Ectodermal cell (in vitro differentiated cells): ENCODE data around the gene SUPT7L.

ENCODE experiments used
- H3K27ac ChIP-seq: 2 replicates; pipeline ENCODE4 v1.7.0; 2013; ENCODE audit warnings: mild to moderate bottlenecking, low read depth, low read length; ENCODE audit not compliant: insufficient read depth, poor library complexity, severe bottlenecking
- H3K27me3 ChIP-seq: 2 replicates; pipeline ENCODE4 v1.7.0; 2013; ENCODE audit warnings: mild to moderate bottlenecking, low read length; ENCODE audit not compliant: insufficient read depth, control insufficient read depth, poor library complexity, severe bottlenecking
- H3K36me3 ChIP-seq: one replicate; pipeline ENCODE4 v1.7.0; 2013; ENCODE audit warnings: low read length; ENCODE audit not compliant: control insufficient read depth, insufficient read depth
- H3K4me1 ChIP-seq: one replicate; pipeline ENCODE4 v1.7.0; 2013; ENCODE audit warnings: low read length; ENCODE audit not compliant: control insufficient read depth, insufficient read depth
- H3K4me3 ChIP-seq: 2 replicates; pipeline ENCODE4 v1.7.0; 2013; ENCODE audit warnings: low read depth, low read length, control low read depth; ENCODE audit not compliant: insufficient read depth
- H3K9me3 ChIP-seq: 2 replicates; pipeline ENCODE4 v1.7.0; 2013; ENCODE audit warnings: mild to moderate bottlenecking, low read length, moderate library complexity; ENCODE audit not compliant: control insufficient read depth
- WGBS, 2 experiments: methylation state at CpG; one replicate each; pipeline ENCODE4 v1.1.7; 2013; ENCODE audit warnings: missing lambda C conversion rate in 2 of 2; 5-methylcytosine and 5-hydroxymethylcytosine counted together

Gene SUPT7L

GRCh38 chr2:27707462-27708256, 44.2 kb upstream of the SUPT7L start:
- Histone ChIP-seq H3K27ac (no peak overlapping the region), H3K9me3 (no peaks in the 10 kb centered on the region), H3K36me3 (no peaks in the 10 kb centered on the region), H3K4me3 (no peak overlapping the region), H3K4me1 (no peaks in the 10 kb centered on the region), H3K27me3 (no peaks in the 10 kb centered on the region)
- 93% methylated on average over 9 of the region's 9 CpGs for WGBS, 2 experiments

- Histone ChIP-seq H3K27me3 (no peaks in the 10 kb centered on the region), H3K36me3 (no peaks in the 10 kb centered on the region), H3K9me3 (no peaks in the 10 kb centered on the region), H3K27ac (no peak overlapping the region), H3K4me3 (no peak overlapping the region), H3K4me1 (peaks cover 6% of the 10 kb centered on the region)
- 83 to 85% methylated on average over 4 of the region's 4 CpGs for WGBS, 2 experiments
These were observed 42.6 kb upstream of the SUPT7L start for GRCh38 chr2:27705851-27706622.

- WGBS, 2 experiments: 87 to 95% methylated on average over 5 of the region's 5 CpGs
- Histone ChIP-seq H3K27ac (no peak overlapping the region), H3K36me3 (no peaks in the 10 kb centered on the region), H3K4me3 (no peak overlapping the region), H3K27me3 (no peaks in the 10 kb centered on the region), H3K9me3 (no peaks in the 10 kb centered on the region), H3K4me1 (peaks cover 6% of the 10 kb centered on the region)
These were observed 41.0 kb upstream of the SUPT7L start for GRCh38 chr2:27704342-27704876.

GRCh38 chr2:27703638-27704341, 40.4 kb upstream of the SUPT7L start:
- H3K36me3 ChIP-seq: no peaks in the 10 kb centered on the region
- no peaks in the 10 kb centered on the region for H3K27me3 ChIP-seq
- WGBS, 2 experiments: 21 to 32% methylated on average over 8 to 9 of the region's 9 CpGs
- peaks cover 6% of the 10 kb centered on the region for H3K4me1 ChIP-seq
- no peaks in the 10 kb centered on the region for H3K9me3 ChIP-seq
- no peak overlapping the region for H3K4me3 ChIP-seq
- no peak overlapping the region for H3K27ac ChIP-seq

DNA sequence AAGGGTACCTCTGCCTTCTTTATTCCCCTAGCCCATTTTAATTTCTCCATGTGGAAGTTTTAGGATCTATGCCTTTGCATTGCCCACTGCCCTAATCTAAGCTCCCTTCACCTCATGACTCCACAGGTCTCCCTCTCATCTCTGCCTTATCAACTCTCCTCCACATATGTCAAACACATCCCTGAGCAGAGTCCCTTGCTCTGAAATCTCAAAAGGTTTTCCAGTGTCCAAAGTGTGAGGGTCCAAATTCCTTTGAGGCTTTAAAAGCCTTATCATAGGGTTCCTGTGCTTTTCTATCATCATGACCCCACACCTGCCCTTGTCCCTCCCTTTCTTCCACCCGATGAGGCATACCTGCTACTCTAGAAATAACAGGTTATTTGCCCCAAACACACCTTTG, 38.9 kb upstream of the SUPT7L start:
- peaks cover 6% of the 10 kb centered on the region for H3K4me1 ChIP-seq
- H3K36me3 ChIP-seq: no peaks in the 10 kb centered on the region
- WGBS, 2 experiments: 88 to 92% methylated on average over 1 of the region's 1 CpG
- H3K27ac ChIP-seq: no peak overlapping the region
- no peaks in the 10 kb centered on the region for H3K27me3 ChIP-seq
- no peak overlapping the region for H3K4me3 ChIP-seq
- H3K9me3 ChIP-seq: no peaks in the 10 kb centered on the region

DNA sequence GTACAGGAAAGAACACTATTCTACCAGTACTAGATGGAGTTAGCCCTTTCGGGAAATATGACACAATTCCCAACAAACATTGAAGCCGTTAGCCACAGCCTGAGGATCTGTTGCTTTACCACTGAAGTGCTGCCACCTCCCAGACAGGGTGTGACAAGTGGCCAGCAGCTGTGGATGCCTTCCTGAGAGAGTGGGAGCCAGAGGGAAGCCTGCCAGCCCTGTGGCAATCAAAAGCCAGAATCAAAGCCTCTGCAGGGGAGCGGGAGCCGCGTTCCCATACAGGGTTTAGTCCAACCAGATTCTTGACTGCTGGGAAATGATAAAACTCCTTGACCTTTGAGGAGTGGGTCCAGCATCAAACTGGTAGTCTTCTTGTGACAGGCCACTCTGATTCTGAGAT, 38.3 kb upstream of the SUPT7L start:
- H3K4me1 ChIP-seq: peaks cover 6% of the 10 kb centered on the region
- WGBS, 2 experiments: 75 to 77% methylated on average over 5 of the region's 5 CpGs
- no peaks in the 10 kb centered on the region for H3K27me3 ChIP-seq
- no peaks in the 10 kb centered on the region for H3K36me3 ChIP-seq
- H3K27ac ChIP-seq: no peak overlapping the region
- no peaks in the 10 kb centered on the region for H3K9me3 ChIP-seq
- no peak overlapping the region for H3K4me3 ChIP-seq

- no peaks in the 10 kb centered on the region for H3K27me3 ChIP-seq
- H3K4me3 ChIP-seq: no peak overlapping the region
- no peaks in the 10 kb centered on the region for H3K9me3 ChIP-seq
- WGBS, 2 experiments: 100% methylated on average over 1 of the region's 1 CpG
- peaks cover 10% of the 10 kb centered on the region for H3K36me3 ChIP-seq
- no peak overlapping the region for H3K27ac ChIP-seq
- peaks cover 6% of the 10 kb centered on the region for H3K4me1 ChIP-seq
These were observed 34.2 kb upstream of the SUPT7L start for GRCh38 chr2:27697660-27698059.

DNA sequence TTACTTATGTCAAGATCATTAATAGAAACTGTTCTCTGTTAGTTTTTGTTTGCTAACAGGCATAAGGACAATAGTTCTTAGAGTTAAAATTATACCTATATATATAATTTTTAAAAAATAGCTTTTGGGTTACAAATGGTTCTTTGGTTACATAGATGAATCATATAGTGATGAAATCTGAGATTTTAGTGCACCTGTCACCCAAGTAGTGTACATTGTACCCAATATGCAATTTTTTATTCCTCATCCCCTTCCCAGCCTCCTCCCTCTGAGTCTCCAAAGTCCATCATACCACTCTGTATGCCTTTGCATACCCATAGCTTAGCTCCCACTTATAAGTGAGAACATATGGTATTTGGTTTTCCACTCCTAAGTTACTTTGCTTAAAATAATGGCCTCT, 26.6 kb upstream of the SUPT7L start:
- Histone ChIP-seq H3K4me3 (no peak overlapping the region), H3K4me1 (no peaks in the 10 kb centered on the region), H3K9me3 (no peaks in the 10 kb centered on the region), H3K27ac (no peak overlapping the region), H3K27me3 (no peaks in the 10 kb centered on the region), H3K36me3 (peaks cover 19% of the 10 kb centered on the region)

- Histone ChIP-seq H3K27ac (no peak overlapping the region), H3K4me1 (no peaks in the 10 kb centered on the region), H3K4me3 (no peak overlapping the region), H3K36me3 (peaks cover 17% of the 10 kb centered on the region), H3K27me3 (no peaks in the 10 kb centered on the region), H3K9me3 (no peaks in the 10 kb centered on the region)
- 97% methylated on average over 2 of the region's 2 CpGs for WGBS, 2 experiments
These were observed 26.0 kb upstream of the SUPT7L start for GRCh38 chr2:27689424-27689823.

DNA sequence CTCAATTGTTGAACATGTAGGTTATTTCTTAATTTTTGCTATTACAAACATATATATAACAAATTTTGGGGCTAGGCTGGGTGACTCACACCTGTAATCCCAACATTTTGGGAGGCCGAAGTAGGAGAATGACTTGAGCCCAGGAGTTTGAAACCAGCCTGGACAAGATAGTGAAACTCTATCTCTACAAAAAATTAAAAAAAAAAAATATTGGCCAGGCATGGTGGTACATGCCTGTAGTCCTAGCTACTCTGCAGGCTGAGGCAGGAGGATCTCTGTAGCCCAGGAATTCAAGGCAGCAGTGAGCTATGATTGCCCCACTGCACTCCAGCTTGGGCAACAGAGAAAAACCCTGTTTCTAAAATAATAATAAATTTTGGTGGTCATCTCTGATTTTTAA, 23.8 kb upstream of the SUPT7L start:
- Histone ChIP-seq H3K4me3 (no peak overlapping the region), H3K27me3 (no peaks in the 10 kb centered on the region), H3K36me3 (peaks cover 15% of the 10 kb centered on the region), H3K4me1 (no peaks in the 10 kb centered on the region), H3K9me3 (no peaks in the 10 kb centered on the region), H3K27ac (no peak overlapping the region)
- 86 to 100% methylated on average over 1 of the region's 1 CpG for WGBS, 2 experiments
